A673 (cell line): ENCODE measurements around the gene UFSP2. TPM values are rescaled to one million over a fixed set of nuclear protein-coding genes. Genes with fewer than 3 reads are reported as not detected.

Source experiments
- BruUV-seq: library from RNA; stranded (reverse); fragments of 400-500 nt; replicated peaks from 2 replicates; lab custom pipeline; 2021; lab: Mats Ljungman, UMichigan
- CTCF ChIA-PET: fragments of 300-600 bp; sonication (Branson Sonifier 250); formaldehyde crosslinking; loops from one replicate; lab custom pipeline; 2022; ENCODE audit warnings: antibody characterized with exemption; lab: Charles Lee
- POLR2A ChIA-PET: fragments of 300-600 bp; sonication (Branson Sonifier 250); formaldehyde crosslinking; loops from one replicate; lab custom pipeline; 2022; ENCODE audit warnings: antibody characterized with exemption; ENCODE audit not compliant: low non-redundant PET; lab: Charles Lee
- DNase-seq: peaks from one replicate; pipeline ENCODE4 v3.0.0-alpha.2; 2015; ENCODE audit warnings: low spot score
- H3K27ac ChIP-seq: fragments of 200-600 bp; sonication (generic); 2 replicates; pipeline ENCODE4 v1.5.1; 2016; ENCODE audit warnings: mixed run types, low read depth, mild to moderate bottlenecking, mixed read lengths, antibody characterized with exemption, low read length; ENCODE audit not compliant: poor library complexity, severe bottlenecking
- H3K27me3 ChIP-seq: fragments of 200-600 bp; sonication (generic); replicated peaks from 2 replicates; pipeline ENCODE4 v1.6.1; 2017; ENCODE audit warnings: mixed run types, low read depth, mild to moderate bottlenecking, mixed read lengths, antibody characterized with exemption, low read length; ENCODE audit not compliant: insufficient read depth, poor library complexity
- H3K36me3 ChIP-seq: fragments of 200-600 bp; sonication (generic); 2 replicates; pipeline ENCODE4 v1.6.1; 2016; ENCODE audit warnings: mixed run types, mild to moderate bottlenecking, mixed read lengths, antibody characterized with exemption, low read length; ENCODE audit not compliant: insufficient read depth, poor library complexity, severe bottlenecking
- H3K4me1 ChIP-seq: fragments of 200-600 bp; sonication (generic); 2 replicates; pipeline ENCODE4 v1.6.1; 2017; ENCODE audit warnings: mixed run types, mild to moderate bottlenecking, mixed read lengths, antibody characterized with exemption, low read length; ENCODE audit not compliant: insufficient read depth, poor library complexity, severe bottlenecking
- H3K4me3 ChIP-seq: fragments of 200-600 bp; sonication (generic); 2 replicates; pipeline ENCODE4 v1.5.1; 2016; ENCODE audit warnings: low read depth, mixed run types, mild to moderate bottlenecking, mixed read lengths, low read length; ENCODE audit not compliant: poor library complexity, severe bottlenecking
- H3K9me3 ChIP-seq: fragments of 200-600 bp; sonication (generic); 2 replicates; pipeline ENCODE4 v1.6.1; 2016; ENCODE audit warnings: mixed run types, low read depth, mild to moderate bottlenecking, mixed read lengths, antibody characterized with exemption, low read length; ENCODE audit not compliant: poor library complexity, severe bottlenecking
- CTCF ChIP-seq: fragments of 300-800, 200-600 bp; sonication (generic); conservative IDR thresholded peaks from 2 replicates; pipeline ENCODE4 v1.5.1; 2017; ENCODE audit warnings: low read depth, mild to moderate bottlenecking, antibody characterized with exemption, low read length, moderate library complexity, mixed read lengths
- EZH2 ChIP-seq: fragments of 200-600 bp; sonication (generic); IDR thresholded peaks from 2 replicates; pipeline ENCODE4 v1.6.1; 2017; ENCODE audit warnings: borderline replicate concordance, low read depth, mild to moderate bottlenecking, mixed read lengths, antibody characterized with exemption, low read length; ENCODE audit not compliant: poor library complexity, severe bottlenecking
- intact Hi-C: fragments of 100-400 bp; cut with micrococcal nuclease; formaldehyde crosslinking; loops from one replicate; pipeline ENCODE4 v1.10.0; 2022; ENCODE audit not compliant: unreplicated experiment
- total RNA-seq: library from RNA; stranded (reverse); gene quantifications from 2 replicates; pipeline ENCODE4 v1.2.3, GENCODE V29; 2021

Gene UFSP2
- total RNA-seq, 1 experiment from 2014 or later = 22.3 TPM

DNA sequence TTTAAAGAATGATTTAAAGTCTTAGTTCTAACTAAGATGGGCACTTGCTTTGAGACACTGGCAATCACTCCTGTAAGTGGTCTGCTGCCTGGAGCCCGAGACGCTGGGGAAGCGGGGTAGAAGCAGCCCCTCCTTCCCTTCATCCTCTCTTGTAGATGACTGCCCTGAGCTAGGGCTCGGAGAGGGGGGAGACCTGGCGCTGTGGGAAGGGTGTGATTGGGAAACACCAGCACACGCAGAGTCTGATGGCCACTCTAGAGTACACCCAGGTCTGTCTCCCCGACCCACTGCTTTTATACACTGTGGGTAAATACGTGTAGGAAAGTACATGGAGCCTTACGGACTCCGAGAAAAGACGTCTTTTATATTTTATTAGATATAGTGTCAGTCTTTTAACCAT is 54.1 kb downstream of the UFSP2 start:
- CTCF ChIA-PET = no interaction called here
- DNase-seq = no peak
- POLR2A ChIA-PET = no interaction called here
- H3K27ac ChIP-seq = no peak overlapping the region
- H3K27me3 ChIP-seq = peaks cover 14% of the 10 kb centered on the region
- peaks cover 11% of the 10 kb centered on the region for H3K4me1 ChIP-seq
- BruUV-seq = no TSS peak
- H3K36me3 ChIP-seq = no peaks in the 10 kb centered on the region
- intact Hi-C loops = no loop called here
- H3K4me3 ChIP-seq = no peak overlapping the region
- TF ChIP-seq CTCF (no peak), EZH2 (no peak)
- H3K9me3 ChIP-seq = no peaks in the 10 kb centered on the region

DNA sequence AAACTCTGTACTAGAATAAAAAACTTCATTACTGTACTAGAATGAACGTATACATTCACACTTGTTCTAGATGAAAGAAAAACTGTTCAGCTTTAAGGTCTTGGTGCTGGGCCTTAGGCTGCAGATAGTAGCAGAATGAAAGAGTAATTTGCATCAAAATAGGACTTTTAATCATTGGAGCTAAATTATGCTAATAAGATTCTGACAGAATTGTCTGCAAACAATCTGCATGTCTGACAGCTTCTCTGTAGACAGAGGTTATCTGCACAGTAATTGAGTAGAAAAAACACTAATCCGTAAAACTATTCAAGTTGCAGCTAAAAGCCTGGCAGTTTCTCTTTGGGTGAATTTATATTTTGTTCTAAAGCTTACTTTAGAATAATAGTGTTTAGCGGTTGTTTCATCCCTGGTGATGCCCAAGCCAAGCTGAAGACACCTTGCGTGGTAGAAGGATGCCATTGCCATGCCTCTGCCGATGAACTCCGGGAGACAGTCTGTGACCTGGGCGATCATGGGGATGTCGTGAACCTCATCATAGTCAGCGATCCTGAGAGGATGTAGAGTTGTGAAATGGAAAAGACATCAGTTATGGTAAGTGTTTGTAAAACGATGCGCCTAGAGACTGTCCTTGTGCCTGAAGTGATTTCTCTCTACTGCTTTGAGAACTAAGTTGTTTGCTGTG is 55.4 kb downstream of the UFSP2 start:
- H3K27ac ChIP-seq = no peak overlapping the region
- intact Hi-C loops = no loop called here
- peaks cover 14% of the 10 kb centered on the region for H3K27me3 ChIP-seq
- no peaks in the 10 kb centered on the region for H3K9me3 ChIP-seq
- H3K4me1 ChIP-seq = peaks cover 11% of the 10 kb centered on the region
- peak; percentile 38 for DNase-seq
- H3K4me3 ChIP-seq = no peak overlapping the region
- no TSS peak for BruUV-seq
- ChIA-PET POLR2A (no interaction called here), CTCF (no interaction called here)
- no peaks in the 10 kb centered on the region for H3K36me3 ChIP-seq
- no peak for TF ChIP-seq CTCF
- no peak for TF ChIP-seq EZH2

- H3K4me3 ChIP-seq = no peak overlapping the region
- intact Hi-C loops = no loop called here
- no peak for TF ChIP-seq CTCF
- no peak for TF ChIP-seq EZH2
- peaks cover 11% of the 10 kb centered on the region for H3K4me1 ChIP-seq
- H3K9me3 ChIP-seq = no peaks in the 10 kb centered on the region
- no peaks in the 10 kb centered on the region for H3K36me3 ChIP-seq
- CTCF ChIA-PET = no interaction called here
- peaks cover 14% of the 10 kb centered on the region for H3K27me3 ChIP-seq
- POLR2A ChIA-PET = no interaction called here
- H3K27ac ChIP-seq = no peak overlapping the region
- BruUV-seq = no TSS peak
- DNase-seq = no peak
Measured at GRCh38 chr4:185369731-185370130, 56.0 kb downstream of the UFSP2 start.
